Left forelimb (tissue), 1 donor: ENCODE data around the gene HAGH.

Source experiments
- DNase-seq: peaks from one replicate; pipeline ENCODE4 v3.0.0-alpha.2; 2018; ENCODE audit warnings: low spot score

The HAGH gene

GRCh38 chr16:1762196-1762878, 64.3 kb downstream of the HAGH start:
- no peak for DNase-seq

- DNase-seq: no peak
These were observed 64.9 kb downstream of the HAGH start for GRCh38 chr16:1761751-1762150.

GRCh38 chr16:1760911-1761310, 65.7 kb downstream of the HAGH start:
- DNase-seq: no peak

GRCh38 chr16:1759511-1759910, 67.1 kb downstream of the HAGH start:
- no peak for DNase-seq

GRCh38 chr16:1758923-1759322, 67.7 kb downstream of the HAGH start:
- no peak for DNase-seq

GRCh38 chr16:1757714-1758461, 68.7 kb downstream of the HAGH start:
- DNase-seq: no peak
